Lower lobe of right lung (tissue), 2 donors: ENCODE data around the gene RAB8B. TPM values are rescaled to one million over a fixed set of nuclear protein-coding genes. Genes with fewer than 3 reads are reported as not detected.

Experiments
- ATAC-seq, 2 donors: fragments of 200-7000 bp; cut with Tn5 transposase; one replicate each; pipeline ENCODE4 v1.9.1; 2020 to 2022; ENCODE audit warnings: mild to moderate bottlenecking in 2 of 2, moderate library complexity in 2 of 2
- DNase-seq: peaks from one replicate; pipeline ENCODE4 v3.0.0-alpha.2; 2020
- H3K27ac ChIP-seq: fragments of 200-600 bp; one replicate; pipeline ENCODE4 v1.8.0; 2022
- H3K27me3 ChIP-seq: fragments of 200-600 bp; one replicate; pipeline ENCODE4 v1.8.0; 2022; ENCODE audit warnings: low read depth
- H3K36me3 ChIP-seq: fragments of 200-600 bp; one replicate; pipeline ENCODE4 v1.8.0; 2022; ENCODE audit warnings: mild to moderate bottlenecking
- H3K4me1 ChIP-seq: fragments of 200-600 bp; one replicate; pipeline ENCODE4 v1.8.0; 2022
- H3K4me3 ChIP-seq: fragments of 200-600 bp; one replicate; pipeline ENCODE4 v1.8.0; 2022; ENCODE audit warnings: mild to moderate bottlenecking
- H3K9me3 ChIP-seq: fragments of 200-600 bp; one replicate; pipeline ENCODE4 v1.8.0; 2022
- intact Hi-C: fragments of 100-400 bp; cut with DNase I; formaldehyde crosslinking; loops from one replicate; pipeline ENCODE4 v1.11.0; 2022
- total RNA-seq: library from RNA; stranded (reverse); fragmentation: NEBNext Ultra II Directional; extraction: Animal tissue kit (Norgen Biotek cat#: 25700); gene quantifications from one replicate; pipeline ENCODE4 v1.2.1, GENCODE V29; 2021
- TF ChIP-seq, protein P1 (sequence below): fragments of 200-600 bp; IDR thresholded peaks from one replicate; pipeline ENCODE4 v1.8.0; 2022; ENCODE audit warnings: antibody characterized with exemption, mild to moderate bottlenecking
- donor health status: DM: no; HTN: yes; CAD: no; lungs with severe emphysema.

RAB8B gene
- total RNA-seq, 1 donor from 2014 or later = 72.7 TPM

DNA sequence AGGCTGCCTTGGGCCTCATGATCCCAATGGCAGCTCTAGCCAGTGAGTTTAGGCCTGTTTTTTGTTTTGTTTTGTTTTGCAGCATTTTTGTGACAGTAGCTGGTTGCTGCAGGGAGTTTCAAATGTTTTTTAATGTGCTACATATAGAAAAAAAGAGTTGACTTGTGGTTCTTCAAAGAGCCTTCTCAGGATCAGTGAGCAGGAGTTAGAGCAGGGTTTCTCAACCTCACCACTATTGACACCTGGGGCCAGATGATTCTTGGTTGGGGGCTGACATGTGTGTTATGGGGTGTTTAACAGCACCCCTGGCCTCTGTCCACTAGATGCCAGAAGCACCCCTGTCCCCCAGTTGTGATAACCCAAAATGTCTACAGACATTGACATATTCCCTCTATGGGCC lies 105.9 kb downstream of the RAB8B start:
- intact Hi-C loops = no loop called here
- H3K27ac ChIP-seq = no peak overlapping the region
- H3K4me3 ChIP-seq = no peak overlapping the region

DNA sequence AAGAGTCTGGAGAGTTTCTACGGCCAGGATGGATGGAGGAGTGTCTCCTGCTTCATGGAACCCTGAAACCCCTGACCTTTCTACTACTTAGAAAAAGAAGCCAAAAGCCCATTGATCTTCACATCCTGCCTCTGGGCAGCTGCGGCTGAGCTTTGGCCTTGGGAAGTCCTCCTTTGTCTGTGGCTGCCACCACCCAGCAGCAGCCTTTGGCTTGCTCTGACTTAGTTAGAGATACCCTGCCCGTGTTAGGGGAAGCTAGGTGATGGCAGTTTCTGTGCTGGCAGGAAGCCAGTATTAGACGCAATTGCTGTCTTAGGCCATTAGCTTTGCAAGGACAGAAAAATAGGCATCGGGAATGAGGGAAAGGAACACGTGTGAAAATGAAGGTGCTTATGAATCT lies 106.8 kb downstream of the RAB8B start:
- Histone ChIP-seq H3K36me3 (peaks cover 17% of the 10 kb centered on the region), H3K4me1 (no peaks in the 10 kb centered on the region), H3K27me3 (no peaks in the 10 kb centered on the region), H3K9me3 (no peaks in the 10 kb centered on the region), H3K27ac (no peak overlapping the region), H3K4me3 (no peak overlapping the region)
- intact Hi-C loops = no loop called here
- DNase-seq (no peak), ATAC-seq (no peak)
- TF ChIP-seq, protein P1, sequence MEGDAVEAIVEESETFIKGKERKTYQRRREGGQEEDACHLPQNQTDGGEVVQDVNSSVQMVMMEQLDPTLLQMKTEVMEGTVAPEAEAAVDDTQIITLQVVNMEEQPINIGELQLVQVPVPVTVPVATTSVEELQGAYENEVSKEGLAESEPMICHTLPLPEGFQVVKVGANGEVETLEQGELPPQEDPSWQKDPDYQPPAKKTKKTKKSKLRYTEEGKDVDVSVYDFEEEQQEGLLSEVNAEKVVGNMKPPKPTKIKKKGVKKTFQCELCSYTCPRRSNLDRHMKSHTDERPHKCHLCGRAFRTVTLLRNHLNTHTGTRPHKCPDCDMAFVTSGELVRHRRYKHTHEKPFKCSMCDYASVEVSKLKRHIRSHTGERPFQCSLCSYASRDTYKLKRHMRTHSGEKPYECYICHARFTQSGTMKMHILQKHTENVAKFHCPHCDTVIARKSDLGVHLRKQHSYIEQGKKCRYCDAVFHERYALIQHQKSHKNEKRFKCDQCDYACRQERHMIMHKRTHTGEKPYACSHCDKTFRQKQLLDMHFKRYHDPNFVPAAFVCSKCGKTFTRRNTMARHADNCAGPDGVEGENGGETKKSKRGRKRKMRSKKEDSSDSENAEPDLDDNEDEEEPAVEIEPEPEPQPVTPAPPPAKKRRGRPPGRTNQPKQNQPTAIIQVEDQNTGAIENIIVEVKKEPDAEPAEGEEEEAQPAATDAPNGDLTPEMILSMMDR = no peak

More for the DNA sequence above, 105.9 kb downstream of the RAB8B start:
- peaks cover 8% of the 10 kb centered on the region for H3K36me3 ChIP-seq
- no peaks in the 10 kb centered on the region for H3K27me3 ChIP-seq
- no peaks in the 10 kb centered on the region for H3K9me3 ChIP-seq
- ATAC-seq = no peak
- no peak for DNase-seq
- TF ChIP-seq, protein P1 = no peak
- peaks cover 4% of the 10 kb centered on the region for H3K4me1 ChIP-seq

DNA sequence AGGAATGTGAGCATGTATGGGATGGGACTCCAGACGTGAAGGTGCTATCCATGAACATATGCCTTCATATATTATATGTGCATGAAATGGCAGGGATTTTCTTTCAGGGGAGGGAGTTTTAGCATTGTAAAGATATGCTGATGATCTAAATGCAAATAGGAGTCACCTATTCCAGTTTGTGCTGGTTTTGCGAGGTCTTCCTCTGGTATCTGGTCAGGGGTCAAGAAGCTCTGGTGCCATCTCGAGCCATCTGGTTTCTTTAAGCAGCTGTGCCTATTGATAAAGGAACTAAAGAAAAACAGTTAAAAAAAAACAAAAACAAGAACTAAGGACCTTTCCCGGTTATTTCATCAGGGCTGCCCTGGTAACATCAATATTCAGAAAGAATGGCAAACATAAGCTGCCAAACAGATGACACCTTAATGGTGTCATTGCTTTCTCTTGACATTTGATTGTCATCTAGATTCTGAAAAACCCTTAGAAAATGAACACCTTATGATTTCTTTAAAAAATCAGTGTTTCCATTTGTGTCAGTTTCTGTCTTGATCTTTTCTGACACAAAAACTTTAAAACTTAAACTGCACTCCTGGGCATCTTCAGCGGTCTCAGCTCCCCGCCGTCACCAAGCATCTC lies 110.7 kb downstream of the RAB8B start:
- Histone ChIP-seq H3K27ac (no peak overlapping the region), H3K36me3 (peaks cover 47% of the 10 kb centered on the region), H3K4me1 (no peaks in the 10 kb centered on the region), H3K9me3 (no peaks in the 10 kb centered on the region), H3K27me3 (no peaks in the 10 kb centered on the region), H3K4me3 (no peak overlapping the region)
- ATAC-seq (no peak), DNase-seq (no peak)
- TF ChIP-seq, protein P1 = no peak
- intact Hi-C loops = no loop called here

DNA sequence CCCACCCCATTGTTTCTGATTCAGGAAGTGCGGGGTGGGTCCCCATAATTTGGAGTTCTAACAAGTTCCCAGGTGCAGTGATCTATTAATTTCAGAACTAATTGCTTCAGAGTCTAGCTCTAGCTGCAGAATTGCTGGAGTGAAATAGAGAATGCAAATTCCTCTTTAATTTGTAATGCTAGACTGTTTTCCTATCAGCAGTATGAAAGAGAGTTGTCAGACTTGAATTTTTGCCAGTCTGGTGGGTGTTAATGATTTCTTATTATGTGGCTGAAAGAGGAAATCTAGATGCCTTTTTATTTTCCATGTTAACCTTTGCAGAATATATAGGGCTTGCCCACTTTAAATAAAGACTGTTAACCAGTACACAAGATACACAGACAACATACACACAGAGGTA lies 111.7 kb downstream of the RAB8B start:
- Histone ChIP-seq H3K27ac (no peak overlapping the region), H3K9me3 (no peaks in the 10 kb centered on the region), H3K4me3 (no peak overlapping the region), H3K36me3 (peaks cover 57% of the 10 kb centered on the region), H3K27me3 (no peaks in the 10 kb centered on the region), H3K4me1 (no peaks in the 10 kb centered on the region)
- TF ChIP-seq, protein P1 = no peak
- intact Hi-C loops = no loop called here
- no peak for DNase-seq
- ATAC-seq = no peak

DNA sequence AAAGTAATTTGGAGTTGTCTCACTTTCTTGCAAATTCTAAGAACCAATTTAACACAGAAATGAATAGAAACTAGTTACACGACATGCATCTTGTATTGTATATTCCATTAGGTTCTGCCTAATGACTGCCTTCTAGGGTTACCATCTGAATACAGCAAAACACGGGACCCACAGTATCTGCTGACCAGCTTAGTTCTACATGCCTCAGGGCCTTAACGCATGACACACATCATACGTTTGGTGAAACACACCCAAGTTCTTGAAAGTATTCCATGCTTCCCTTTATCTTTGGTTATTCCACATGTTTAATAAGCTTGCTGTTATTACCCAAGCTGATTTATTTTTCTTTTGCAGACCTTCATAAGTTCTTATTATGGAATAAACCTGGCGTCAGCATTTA lies 115.9 kb downstream of the RAB8B start:
- no peak for ATAC-seq
- Histone ChIP-seq H3K36me3 (peaks cover 59% of the 10 kb centered on the region), H3K4me3 (no peak overlapping the region), H3K27ac (no peak overlapping the region), H3K27me3 (no peaks in the 10 kb centered on the region), H3K4me1 (no peaks in the 10 kb centered on the region), H3K9me3 (no peaks in the 10 kb centered on the region)
- TF ChIP-seq, protein P1 = no peak
- DNase-seq = no peak
- intact Hi-C loops = no loop called here
